ENCODE measurements around the gene PLEKHM1.
"Not testable (repeated sequence)": the region's sequence is repeated elsewhere in the genome, so short reads cannot be mapped to it uniquely, and the experiment has no call there.

Gene PLEKHM1

GRCh38 chr17:45441526-45442310 is 48.8 kb downstream of the PLEKHM1 start:
- DNase-seq: no peak

GRCh38 chr17:45440839-45441515 is 49.5 kb downstream of the PLEKHM1 start:
- DNase-seq: not testable (repeated sequence)

GRCh38 chr17:45440161-45440778 is 50.3 kb downstream of the PLEKHM1 start:
- no peak for DNase-seq

- no peak for DNase-seq
Measured at GRCh38 chr17:45438931-45439610, 51.5 kb downstream of the PLEKHM1 start.

- no peak for DNase-seq
Measured at GRCh38 chr17:45437465-45438283, 52.8 kb downstream of the PLEKHM1 start.

GRCh38 chr17:45436625-45437464 is 53.7 kb downstream of the PLEKHM1 start:
- DNase-seq: no peak

GRCh38 chr17:45436161-45436560 is 54.4 kb downstream of the PLEKHM1 start:
- DNase-seq: no peak

- DNase-seq: peak; percentile 28
Measured at GRCh38 chr17:45435481-45435880, 55.0 kb downstream of the PLEKHM1 start.

- no peak for DNase-seq
Measured at GRCh38 chr17:45433159-45433535, 57.4 kb downstream of the PLEKHM1 start.

GRCh38 chr17:45432405-45433158 is 57.9 kb downstream of the PLEKHM1 start, which contains the start of gene ARHGAP27:
TSS of gene ARHGAP27 (minus strand) at chr17:45432870. CDS start at chr17:45430279, 2,591 bp downstream.
- DNase-seq: no peak

GRCh38 chr17:45431531-45432404 is 58.8 kb downstream of the PLEKHM1 start:
- peak; percentile 20 for DNase-seq

GRCh38 chr17:45430738-45431530 is 59.6 kb downstream of the PLEKHM1 start:
- DNase-seq: no peak

- no peak for DNase-seq
Measured at GRCh38 chr17:45430006-45430737, 60.3 kb downstream of the PLEKHM1 start.

GRCh38 chr17:45429339-45430005 is 61.0 kb downstream of the PLEKHM1 start:
- no peak for DNase-seq

- peak; percentile 17 for DNase-seq
Measured at GRCh38 chr17:45428931-45429338, 61.6 kb downstream of the PLEKHM1 start.

GRCh38 chr17:45428050-45428617 is 62.4 kb downstream of the PLEKHM1 start:
- DNase-seq: peak; percentile 96

Measured in NCI-H524 treated with DMSO at 0.1 percent for 48 hours (cell line).